Duodenal mucosa (tissue), 2 donors: ENCODE measurements around the gene CDKN2AIP.

Experiments used
- H3K27ac ChIP-seq: one replicate; pipeline ENCODE4 v1.7.0; 2013; ENCODE audit warnings: low read depth, low read length
- H3K27me3 ChIP-seq, 2 donors: one replicate each; pipeline ENCODE4 v1.7.0; 2013; ENCODE audit warnings: low read length in 2 of 2, control low read depth in 1 of 2; ENCODE audit not compliant: insufficient read depth in 2 of 2, control insufficient read depth in 1 of 2
- H3K36me3 ChIP-seq, 2 donors: one replicate each; pipeline ENCODE4 v1.7.0; 2013; ENCODE audit warnings: low read length in 2 of 2, control low read depth in 1 of 2; ENCODE audit not compliant: insufficient read depth in 2 of 2, control insufficient read depth in 1 of 2
- H3K4me1 ChIP-seq, 2 donors: one replicate each; pipeline ENCODE4 v1.7.0; 2013; ENCODE audit warnings: low read length in 2 of 2, control low read depth in 1 of 2; ENCODE audit not compliant: insufficient read depth in 2 of 2, control insufficient read depth in 1 of 2
- H3K4me3 ChIP-seq, 2 donors: one replicate each; pipeline ENCODE4 v1.7.0; 2013; ENCODE audit warnings: low read length in 2 of 2, low read depth in 1 of 2
- H3K9ac ChIP-seq, 2 donors: one replicate each; pipeline ENCODE4 v1.7.0; 2013; ENCODE audit warnings: low read length in 2 of 2, low read depth in 1 of 2
- H3K9me3 ChIP-seq, 2 donors: one replicate each; pipeline ENCODE4 v1.7.0; 2013; ENCODE audit warnings: low read length in 2 of 2, control low read depth in 1 of 2; ENCODE audit not compliant: control insufficient read depth in 1 of 2

Gene CDKN2AIP

DNA sequence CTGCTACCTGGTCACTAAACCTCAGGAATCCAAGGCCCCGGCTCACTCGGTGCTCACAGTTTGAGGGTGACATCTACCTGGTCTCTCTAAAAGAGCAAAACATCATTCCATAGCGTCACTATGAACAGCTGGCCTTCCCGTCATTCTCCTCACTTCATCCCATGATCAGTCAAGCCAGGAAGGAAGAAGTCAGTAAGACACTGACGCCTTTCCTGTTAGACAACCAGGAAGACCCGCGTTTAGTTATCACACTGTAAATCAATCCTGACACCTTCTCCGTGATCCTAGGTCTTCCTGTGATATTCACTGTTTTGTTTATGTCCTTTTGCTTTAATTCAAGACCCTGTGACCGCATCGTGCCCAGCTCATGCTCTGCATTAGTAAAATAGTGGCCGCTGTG, 31.6 kb upstream of the CDKN2AIP start:
- peaks cover 19 to 26% of the 10 kb centered on the region in 2 donors for H3K4me1 ChIP-seq
- no peak overlapping the region for H3K9ac ChIP-seq
- H3K27ac ChIP-seq, result no peak overlapping the region
- no peaks in the 10 kb centered on the region for H3K9me3 ChIP-seq
- no peak overlapping the region for H3K4me3 ChIP-seq
- H3K36me3 ChIP-seq, result no peaks in the 10 kb centered on the region
- no peaks in the 10 kb centered on the region for H3K27me3 ChIP-seq

DNA sequence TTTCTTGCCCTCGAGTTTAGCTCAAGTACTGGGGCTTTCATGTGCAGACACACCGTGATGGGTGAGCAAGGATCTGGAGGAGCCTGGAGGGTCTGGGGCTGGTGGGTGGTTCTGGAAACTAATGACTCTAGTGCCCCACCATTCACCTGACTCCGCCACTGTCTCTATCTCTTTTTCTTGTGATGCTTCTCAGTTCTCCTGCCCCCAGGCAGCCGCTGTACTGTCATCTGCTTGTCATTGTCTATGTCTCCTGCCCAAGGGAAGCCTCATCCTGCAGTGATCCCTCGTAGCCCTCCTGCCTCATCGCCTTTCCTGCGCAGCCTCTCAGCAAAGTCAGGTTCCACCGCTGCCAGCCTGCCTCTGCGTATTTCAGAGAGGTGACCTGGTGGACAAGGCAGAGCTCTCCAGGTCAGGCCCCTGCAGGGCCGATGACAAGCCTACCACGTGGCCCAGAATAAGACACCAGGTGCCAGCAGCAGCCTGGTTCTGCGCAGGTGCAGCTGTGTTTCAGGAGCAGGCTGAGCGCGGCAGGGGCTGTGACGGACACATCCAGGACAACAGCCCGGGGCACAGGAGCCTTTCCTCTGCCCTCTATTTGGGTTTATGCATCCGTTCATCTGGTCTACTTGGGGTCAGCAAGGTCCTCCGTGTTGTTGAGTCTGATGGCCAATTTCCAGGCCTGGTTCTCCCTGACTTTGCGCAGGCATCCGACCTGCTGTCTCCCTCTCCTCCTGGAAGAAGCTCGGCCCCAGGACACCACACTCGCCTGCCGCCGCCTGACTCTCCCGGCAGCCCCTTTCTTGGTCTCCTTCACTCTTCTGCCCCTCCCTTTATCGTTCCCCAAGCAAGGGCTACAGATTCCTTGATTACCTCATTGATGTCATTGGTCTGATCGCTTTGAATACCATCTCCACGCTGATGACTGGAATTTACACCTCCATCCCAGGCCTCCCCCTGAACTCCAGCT, 30.9 kb upstream of the CDKN2AIP start:
- Histone ChIP-seq H3K4me1 (peaks cover 13 to 19% of the 10 kb centered on the region in 2 donors), H3K27me3 (no peaks in the 10 kb centered on the region), H3K4me3 (no peak overlapping the region), H3K9me3 (no peaks in the 10 kb centered on the region), H3K9ac (no peak overlapping the region), H3K36me3 (no peaks in the 10 kb centered on the region), H3K27ac (no peak overlapping the region)

DNA sequence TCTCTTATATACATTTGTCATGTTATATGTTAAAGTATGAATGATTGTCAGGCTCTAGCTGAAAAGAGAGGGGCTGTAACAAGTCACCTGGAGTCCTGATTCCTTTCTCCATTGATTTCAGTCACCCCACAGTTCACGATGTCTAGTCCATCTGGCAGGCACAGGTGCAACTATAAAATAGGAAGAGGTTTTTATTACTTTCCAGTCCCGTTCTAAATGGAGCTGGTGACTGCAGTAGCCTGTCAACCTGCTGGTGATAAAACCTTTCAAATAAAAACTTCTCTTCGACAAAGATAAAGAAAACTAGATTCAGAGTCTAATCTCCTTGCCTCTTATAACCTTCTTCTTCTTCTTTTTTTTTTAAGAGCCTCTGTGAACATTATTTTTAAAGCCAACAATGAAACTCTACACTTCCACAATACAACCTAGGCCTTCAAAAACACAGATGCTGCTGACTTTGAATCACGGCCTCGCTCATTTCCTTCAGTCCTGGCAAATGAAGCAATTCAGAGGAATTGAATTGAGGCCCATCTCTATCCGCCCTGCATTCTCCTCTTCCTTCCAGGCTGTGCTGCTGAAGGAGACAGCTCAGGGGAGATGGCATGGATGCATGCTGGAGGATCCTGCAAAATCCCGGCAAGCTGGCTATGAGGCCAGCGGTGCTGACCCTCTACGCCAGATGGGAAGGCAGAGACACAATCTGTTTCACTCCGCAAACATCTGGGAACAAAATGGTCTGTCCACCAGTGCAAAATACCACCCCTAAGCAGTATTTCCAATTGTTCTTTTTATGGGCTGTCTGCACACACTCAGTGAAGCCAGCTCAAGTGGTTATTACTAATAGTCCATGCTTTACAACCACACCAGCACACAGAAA, 27.3 kb upstream of the CDKN2AIP start:
- Histone ChIP-seq H3K4me3 (no peak overlapping the region), H3K27ac (no peak overlapping the region), H3K4me1 (no peaks in the 10 kb centered on the region), H3K9ac (no peak overlapping the region), H3K9me3 (no peaks in the 10 kb centered on the region), H3K27me3 (no peaks in the 10 kb centered on the region), H3K36me3 (no peaks in the 10 kb centered on the region)

DNA sequence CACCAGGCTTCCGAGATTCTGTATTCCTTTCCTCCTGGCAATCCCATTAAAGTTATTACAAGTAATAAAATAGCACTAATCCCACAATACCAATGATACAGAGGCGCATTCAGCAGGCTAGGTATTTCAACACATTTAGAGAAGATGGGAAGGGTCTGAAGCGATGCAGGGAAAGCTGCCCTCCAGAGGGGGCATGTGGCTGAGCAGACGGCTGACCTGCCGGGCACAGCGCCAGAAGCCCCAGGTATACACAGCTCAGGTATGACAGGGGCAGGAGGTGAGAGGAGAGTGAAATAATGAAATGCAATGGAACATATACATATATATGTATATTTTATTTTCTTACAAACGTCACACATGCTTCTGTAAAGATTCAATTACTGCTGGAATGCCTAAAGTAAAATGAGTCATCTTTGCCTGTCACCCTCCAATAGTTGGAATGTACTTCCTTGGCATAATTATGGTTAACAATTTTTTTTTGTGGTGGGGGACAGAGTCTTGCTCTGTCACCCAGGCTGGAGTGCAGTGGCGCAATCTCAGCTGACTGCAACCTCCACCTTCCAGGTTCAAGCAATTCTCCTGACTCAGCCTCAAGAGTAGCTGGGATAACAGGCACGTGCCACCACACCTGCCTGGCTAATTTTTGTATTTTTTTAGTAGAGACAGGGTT, 21.3 kb upstream of the CDKN2AIP start:
- no peak overlapping the region for H3K9ac ChIP-seq

DNA sequence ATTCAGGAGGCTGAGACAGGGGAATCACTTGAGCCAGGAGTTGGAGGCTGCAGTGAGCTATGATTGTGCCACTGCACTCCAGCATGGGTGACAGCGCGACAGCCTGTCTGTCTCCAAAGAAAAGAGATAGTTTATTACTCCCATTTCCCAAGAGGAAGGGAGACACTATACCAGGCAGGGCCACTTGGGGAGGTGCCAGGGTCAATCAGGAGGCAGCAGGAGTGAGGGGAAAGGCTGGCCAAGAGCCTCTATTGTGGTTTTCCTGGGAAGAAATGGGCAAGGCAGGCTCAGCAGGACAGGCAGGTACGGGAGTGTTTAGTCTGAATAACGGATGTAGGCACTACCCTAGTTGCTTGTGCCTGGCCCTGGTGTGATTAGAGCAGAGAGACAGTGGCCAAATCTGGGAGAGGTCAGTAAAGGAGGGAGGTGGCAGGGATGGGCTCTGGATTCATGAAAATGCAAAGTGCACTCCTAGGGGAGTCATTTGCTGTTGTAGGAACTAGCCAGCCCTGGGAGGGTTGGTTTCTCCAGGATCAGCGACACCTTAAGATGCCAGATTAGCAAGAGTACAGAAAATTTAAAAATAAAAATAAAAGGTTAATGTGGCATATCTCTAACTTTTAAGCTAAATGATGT, 20.2 kb upstream of the CDKN2AIP start:
- no peak overlapping the region for H3K4me3 ChIP-seq
- H3K9me3 ChIP-seq, result no peaks in the 10 kb centered on the region
- H3K9ac ChIP-seq, result no peak overlapping the region
- no peaks in the 10 kb centered on the region for H3K27me3 ChIP-seq
- no peaks in the 10 kb centered on the region for H3K4me1 ChIP-seq
- H3K36me3 ChIP-seq, result no peaks in the 10 kb centered on the region
- H3K27ac ChIP-seq, result no peak overlapping the region

More for the DNA sequence above, 21.3 kb upstream of the CDKN2AIP start:
- H3K27ac ChIP-seq, result no peak overlapping the region
- no peaks in the 10 kb centered on the region for H3K9me3 ChIP-seq
- H3K4me3 ChIP-seq, result no peak overlapping the region
- no peaks in the 10 kb centered on the region for H3K36me3 ChIP-seq
- H3K27me3 ChIP-seq, result no peaks in the 10 kb centered on the region
- H3K4me1 ChIP-seq, result no peaks in the 10 kb centered on the region

DNA sequence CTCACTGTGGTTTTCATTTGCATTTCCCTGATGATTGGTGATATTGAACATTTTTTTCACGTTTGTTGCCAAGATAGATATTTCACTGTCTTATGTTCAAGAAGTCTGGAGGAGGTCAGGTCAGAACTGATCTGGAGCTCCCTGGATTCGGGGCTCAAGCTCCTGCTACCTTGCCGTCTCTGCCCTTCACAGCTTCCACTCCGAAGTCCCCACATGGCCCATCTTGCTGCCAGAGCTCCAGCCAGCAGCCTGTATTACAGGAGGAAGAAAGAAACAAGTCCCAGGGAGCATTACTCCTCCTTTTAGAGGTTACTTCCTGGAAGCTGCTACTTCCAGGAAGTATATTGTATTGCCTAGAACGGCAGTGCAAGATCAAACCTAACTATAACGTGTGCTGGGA, 17.9 kb upstream of the CDKN2AIP start:
- no peak overlapping the region for H3K27ac ChIP-seq

DNA sequence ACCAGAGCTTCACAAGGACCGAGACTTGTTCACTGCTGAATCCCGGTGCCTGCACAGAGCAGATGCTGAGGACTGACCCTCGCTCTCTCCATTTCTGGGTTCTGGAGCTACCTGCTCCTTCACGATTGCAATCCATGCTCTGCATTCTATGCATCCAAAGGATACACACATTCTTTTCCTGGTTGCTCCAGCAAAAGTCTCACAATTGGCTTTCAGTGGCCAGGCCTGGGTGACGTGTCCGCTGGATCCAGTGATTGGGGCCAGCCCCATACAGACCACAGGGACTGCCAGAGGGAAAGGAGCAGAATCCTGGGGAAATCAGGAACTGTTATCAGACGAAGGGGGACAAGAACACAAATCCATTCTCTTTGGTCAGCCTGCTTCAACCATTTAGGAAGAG, 14.9 kb upstream of the CDKN2AIP start:
- Histone ChIP-seq H3K9ac (no peak overlapping the region), H3K27ac (no peak overlapping the region), H3K9me3 (no peaks in the 10 kb centered on the region), H3K27me3 (no peaks in the 10 kb centered on the region), H3K4me1 (peaks cover 7 to 10% of the 10 kb centered on the region in 2 donors), H3K4me3 (no peak overlapping the region), H3K36me3 (no peaks in the 10 kb centered on the region)

More for the DNA sequence above, 17.9 kb upstream of the CDKN2AIP start:
- Histone ChIP-seq H3K9ac (no peak overlapping the region), H3K9me3 (no peaks in the 10 kb centered on the region), H3K4me3 (no peak overlapping the region), H3K36me3 (no peaks in the 10 kb centered on the region), H3K4me1 (peaks cover 7 to 10% of the 10 kb centered on the region in 2 donors), H3K27me3 (no peaks in the 10 kb centered on the region)

DNA sequence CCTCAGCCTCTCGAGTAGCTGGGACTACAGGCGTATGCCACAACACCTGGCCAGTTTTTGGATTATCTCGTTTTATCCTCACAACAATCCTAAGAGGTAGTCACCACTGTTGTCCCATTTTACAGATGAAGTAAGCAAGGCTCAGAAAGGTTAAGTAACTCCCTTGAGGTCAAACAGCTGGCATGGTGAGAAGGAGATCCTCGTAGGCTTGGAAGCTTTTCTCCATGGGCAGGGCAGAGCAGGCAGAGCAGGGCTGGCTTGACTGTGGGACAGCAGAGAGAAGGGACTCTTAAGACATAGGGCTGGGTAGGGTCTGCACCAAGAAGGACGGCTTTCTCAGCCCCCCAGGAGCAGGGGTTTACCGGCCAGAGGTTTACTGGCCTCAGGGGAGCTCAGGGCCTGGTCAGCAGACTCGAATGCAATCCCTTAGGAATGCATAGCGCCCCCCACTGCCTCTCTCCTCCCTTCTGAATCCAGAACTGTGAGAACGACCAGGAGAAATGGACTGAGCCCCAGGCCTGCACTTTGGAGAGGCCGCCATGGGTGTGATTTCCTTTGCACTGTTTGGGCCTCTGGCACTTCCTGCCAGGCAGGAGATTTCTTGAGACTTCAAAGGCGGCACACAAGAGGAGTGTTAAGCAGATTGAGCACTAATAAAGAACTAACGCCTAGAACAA, 14.0 kb upstream of the CDKN2AIP start:
- no peak overlapping the region for H3K4me3 ChIP-seq

DNA sequence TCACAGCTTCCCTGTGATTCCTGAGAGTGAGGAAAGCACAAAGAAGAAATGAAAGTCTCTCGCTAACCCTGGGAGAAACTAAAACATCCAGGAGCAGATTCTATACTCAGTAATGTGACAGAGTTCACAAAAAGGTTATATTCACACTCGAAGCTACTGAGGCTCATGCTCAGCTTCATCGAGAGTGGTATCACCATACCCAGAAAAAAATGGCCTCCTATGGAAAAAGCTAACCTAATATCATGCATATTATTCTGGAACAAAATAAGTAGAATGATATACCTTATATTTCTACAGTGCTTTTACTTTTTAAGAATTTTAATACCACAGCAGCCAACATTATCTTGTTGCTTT, 13.5 kb upstream of the CDKN2AIP start:
- H3K27ac ChIP-seq, result no peak overlapping the region
- H3K27me3 ChIP-seq, result no peaks in the 10 kb centered on the region
- H3K9ac ChIP-seq, result no peak overlapping the region
- peaks cover 7 to 10% of the 10 kb centered on the region in 2 donors for H3K4me1 ChIP-seq
- H3K36me3 ChIP-seq, result no peaks in the 10 kb centered on the region
- H3K4me3 ChIP-seq, result no peak overlapping the region
- H3K9me3 ChIP-seq, result no peaks in the 10 kb centered on the region

More for the DNA sequence above, 14.0 kb upstream of the CDKN2AIP start:
- H3K27ac ChIP-seq, result no peak overlapping the region
- no peak overlapping the region for H3K9ac ChIP-seq
- no peaks in the 10 kb centered on the region for H3K36me3 ChIP-seq
- no peaks in the 10 kb centered on the region for H3K27me3 ChIP-seq
- H3K4me1 ChIP-seq, result peaks cover 7 to 10% of the 10 kb centered on the region in 2 donors
- H3K9me3 ChIP-seq, result no peaks in the 10 kb centered on the region
